CD4-positive, alpha-beta T cell treated with Interleukin-4 for 1 hour (primary cell): ENCODE measurements around the gene HIC1.

ENCODE experiments used
- DNase-seq, 2 donors: peaks; one replicate each; pipeline ENCODE4 v3.0.0-alpha.2; 2020 to 2022

The HIC1 gene

DNA sequence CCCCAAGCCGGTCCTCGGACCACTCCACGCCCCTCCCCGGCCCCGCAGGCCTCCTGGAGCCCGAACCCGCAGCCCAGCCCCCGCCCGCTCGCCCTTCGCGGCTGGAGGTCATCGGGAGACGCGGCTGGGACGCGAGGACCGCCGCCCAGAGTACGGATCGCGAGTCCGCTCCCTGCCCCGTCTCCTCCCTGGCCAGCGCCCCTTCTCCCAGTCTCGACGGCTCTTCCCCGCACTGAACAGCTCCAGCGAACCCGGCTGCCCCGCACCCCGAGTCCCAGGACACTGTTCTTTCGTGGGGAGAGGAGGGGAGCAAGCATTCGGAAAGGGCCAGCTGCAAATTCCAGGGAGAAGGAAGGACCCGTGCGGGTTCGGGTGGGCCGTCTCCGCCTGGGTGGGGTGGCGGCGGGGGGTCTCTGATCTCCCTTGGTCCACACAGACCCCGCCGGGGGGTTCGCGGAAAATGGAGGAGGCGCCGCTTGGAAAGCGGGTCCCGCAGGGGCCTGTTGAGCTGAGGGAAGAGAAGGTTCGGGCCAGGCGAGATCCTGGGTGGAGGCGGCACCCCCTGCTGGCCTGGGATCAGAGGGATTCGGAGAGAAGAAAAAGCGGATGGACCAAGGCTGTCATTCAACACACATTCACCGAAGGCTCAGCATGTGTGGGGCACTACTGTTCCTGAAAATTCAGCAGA is 29.1 kb upstream of the HIC1 start:
- DNase-seq: peak in 1 of 2 donors; percentile 23

DNA sequence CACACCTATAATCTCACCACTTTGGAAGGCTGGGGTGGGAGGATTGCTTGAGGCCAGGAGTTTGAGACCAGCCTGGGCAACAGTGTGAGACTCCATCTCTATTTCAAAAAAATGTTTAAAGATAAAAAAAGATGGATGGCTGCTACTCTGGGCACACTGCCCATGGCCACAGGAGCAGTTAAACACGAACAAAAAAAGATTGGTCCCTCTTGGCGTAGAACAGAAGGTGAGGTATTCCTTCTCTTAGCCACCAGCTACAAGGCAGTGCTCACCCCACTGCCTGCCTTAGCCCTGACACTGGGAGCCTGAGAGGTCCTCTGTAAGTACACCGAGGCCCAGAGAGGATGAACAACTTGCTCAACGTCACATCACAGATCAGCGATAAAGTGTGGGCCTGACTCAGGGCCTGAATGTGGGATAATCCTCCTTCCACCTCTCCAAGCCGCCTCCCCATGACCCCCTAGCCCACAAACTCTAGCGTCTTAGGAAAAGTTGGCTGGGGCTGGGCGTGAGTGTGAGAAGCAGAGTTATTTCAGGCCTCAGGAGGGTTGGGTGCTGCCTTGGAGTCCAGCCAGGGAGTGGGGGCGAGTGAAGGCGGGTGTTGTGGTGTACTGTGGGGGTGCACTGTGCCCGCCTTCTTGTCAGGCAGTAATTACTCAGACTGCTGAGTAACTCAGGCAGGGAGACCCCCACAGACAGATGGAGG is 27.2 kb upstream of the HIC1 start:
- no peak for DNase-seq

DNA sequence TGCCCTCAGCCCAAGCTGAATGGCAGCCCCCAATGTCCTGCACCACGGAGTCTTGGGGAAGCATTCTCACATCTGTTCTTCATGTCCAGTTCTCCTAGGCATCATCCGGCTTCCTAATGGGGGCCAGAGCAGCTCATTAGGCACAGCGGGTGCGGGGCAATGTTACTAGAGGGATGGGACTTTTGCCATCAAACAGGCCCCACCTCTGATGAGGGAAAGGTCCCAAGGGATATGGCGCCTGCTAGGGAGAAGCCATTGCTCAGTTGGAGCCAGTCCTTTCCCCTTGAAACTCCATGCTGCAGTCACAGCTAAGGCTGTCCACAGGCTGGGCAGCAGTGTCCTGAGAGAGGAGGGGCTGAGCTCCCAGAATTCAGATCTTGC is 26.7 kb upstream of the HIC1 start:
- DNase-seq: no peak

GRCh38 chr17:2028737-2029136 is 26.2 kb upstream of the HIC1 start:
- no peak for DNase-seq

DNA sequence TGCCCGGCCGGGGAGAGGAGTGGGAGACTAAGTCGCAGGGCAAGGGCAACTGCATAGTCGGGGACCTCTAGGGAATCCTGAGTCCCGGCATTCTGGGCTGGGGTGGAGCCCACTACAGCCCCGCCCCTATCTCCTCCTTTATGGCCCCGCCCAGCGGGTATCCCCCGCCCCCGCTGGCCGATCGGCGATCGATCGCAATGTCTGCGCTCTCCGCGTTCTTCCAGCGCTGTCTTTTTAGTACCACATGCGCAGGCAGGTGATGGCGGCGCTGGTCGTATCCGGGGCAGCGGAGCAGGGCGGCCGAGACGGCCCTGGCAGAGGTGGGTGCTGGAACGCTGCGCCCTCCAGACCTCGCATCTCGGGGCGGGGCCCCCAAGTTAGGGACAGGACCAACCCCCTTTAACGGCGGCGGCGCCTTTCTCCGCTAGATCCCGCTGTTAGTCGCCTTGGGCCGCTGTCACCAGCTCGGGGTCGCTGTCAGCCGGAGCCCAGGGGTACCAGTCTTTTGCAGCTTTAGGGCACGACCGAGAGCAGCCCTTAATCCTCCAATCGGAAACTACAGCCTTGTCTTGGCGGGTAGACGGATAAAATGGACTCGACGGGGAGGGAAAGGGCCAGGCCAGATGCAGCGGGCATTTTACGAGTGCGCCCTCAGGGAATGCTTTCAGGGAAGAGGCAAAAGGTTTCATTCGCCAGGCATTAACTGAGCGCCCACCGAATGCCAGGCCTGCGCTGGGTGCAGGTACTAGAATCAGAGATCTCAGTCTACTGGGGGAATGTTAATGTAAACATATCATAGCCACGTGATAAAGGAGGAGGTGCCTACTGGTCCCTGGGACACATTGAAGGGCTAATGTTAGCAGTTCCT is 24.8 kb upstream of the HIC1 start, which contains the start of gene DPH1:
DPH1 (plus strand) TSS at position 243 of the 868 bp plus-strand sequence; CDS start at position 260, 17 bp downstream.
- DNase-seq: peak; percentile 86 to 88

GRCh38 chr17:2030779-2031163 is 24.1 kb upstream of the HIC1 start:
- no peak for DNase-seq

DNA sequence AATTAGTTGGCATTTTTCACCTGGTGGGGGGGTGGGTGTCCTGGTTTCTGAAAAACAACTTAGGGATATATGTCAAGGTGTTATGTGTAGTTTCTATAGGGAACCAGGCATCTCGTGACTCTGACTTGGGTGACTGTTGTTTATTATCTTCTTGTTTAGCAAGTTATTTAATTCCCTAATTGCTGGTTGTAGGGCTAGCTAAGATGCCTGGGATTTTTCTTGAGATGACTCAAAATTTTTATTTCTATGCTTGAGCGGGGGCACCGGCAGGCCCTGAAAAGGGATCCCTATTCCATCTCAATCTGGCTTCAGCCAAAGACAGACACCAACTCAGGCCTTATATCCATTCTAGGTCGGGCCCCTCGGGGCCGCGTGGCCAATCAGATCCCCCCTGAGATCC is 21.8 kb upstream of the HIC1 start:
- no peak for DNase-seq

GRCh38 chr17:2034157-2034556 is 20.7 kb upstream of the HIC1 start:
- DNase-seq: no peak

DNA sequence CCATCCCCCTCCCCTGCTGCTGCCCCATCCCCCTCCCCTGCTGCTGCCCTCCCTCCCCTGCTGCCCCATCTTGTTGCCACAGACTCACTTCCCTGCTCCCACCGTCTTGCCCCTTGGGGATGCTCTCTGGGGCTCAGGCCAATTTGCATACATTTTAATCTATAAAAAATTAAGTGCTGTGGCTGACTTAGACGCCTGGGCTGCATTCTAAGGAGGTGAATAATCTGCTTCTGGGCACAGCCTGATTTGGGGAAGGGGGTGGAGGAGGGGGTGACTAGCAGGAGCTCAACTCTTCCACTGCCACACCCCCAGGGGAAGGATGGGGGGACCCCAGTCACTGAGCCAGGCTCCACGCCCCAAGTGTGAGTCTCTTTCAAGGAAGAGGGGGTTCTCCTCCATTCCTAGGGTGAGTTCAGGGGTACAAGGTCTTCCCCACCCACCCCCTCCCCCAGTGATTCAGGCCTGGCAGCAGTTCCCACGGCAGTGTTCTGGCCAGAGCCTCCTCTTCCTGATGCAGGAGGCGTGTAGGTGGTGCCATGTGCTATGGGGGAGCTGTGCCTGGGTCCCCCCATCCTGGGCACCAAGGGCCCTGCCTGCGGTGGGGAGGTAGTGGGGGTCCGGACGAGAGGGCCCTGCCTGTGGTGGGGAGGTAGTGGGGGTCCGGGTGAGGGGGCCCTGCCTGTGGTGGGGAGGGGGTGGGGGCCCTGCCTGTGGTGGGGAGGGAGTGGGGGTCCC is 19.9 kb upstream of the HIC1 start:
- no peak for DNase-seq

DNA sequence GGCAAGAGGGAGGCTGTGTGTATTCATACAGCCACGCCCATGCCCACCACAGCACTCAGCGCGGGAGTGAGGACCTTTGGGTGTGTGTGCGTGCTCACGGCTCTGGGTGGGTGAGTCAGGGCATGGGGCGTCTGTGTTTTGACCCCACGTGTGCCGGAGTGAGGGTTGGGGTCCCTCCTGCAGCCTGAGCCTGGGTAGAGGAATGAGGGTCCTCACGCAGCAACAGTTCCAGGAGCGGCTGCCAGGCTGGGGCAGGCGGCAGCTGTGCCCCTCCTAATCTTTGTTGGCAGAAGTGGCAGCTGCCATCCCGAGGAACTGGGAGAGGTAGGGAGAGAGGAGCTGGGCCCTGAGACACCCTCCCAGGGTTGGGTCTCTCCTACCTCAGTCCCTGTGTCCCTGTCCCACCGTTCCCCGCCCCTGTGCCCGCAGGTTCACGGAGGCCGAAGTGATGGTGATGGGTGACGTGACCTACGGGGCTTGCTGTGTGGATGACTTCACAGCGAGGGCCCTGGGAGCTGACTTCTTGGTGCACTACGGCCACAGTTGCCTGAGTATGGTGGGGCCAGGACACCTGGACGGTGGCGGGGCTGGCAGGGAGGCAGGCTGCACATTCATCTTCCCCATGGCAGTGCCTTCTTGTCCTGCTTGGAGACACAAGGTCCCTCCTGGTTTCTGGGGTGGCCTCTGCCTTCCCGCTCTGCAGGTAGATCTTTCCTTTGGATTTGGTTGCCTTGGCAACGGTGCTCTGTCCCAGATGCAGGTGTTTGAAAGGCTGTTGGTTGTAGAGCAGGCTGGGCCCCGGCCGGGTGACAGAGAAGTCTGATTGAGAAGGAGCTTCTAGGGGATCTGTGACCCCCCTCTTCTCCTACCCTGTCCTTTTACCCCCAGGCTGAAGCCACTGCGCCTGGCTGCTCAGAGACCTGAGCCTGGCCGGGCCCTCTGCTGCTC is 19.1 kb upstream of the HIC1 start:
- no peak for DNase-seq

DNA sequence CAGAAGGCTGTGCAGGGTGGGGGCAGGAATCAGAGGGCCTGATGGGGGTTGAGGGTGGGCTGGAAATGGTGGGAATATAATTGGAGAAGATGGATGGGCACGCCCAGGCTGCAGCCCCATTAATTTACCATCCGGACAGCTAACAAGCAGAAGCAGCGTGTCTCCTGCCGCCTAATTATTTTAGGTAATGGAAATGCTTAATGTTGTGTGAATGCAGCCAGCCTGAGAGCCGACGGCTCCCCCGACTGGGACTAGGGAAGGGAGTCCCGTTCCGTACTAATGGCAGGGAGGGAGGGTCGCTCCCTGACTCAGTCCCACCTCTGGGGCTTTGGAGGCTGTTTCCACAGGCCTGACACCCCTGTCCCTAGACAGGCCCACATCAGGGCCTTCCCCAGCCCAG is 17.7 kb upstream of the HIC1 start:
- no peak for DNase-seq

DNA sequence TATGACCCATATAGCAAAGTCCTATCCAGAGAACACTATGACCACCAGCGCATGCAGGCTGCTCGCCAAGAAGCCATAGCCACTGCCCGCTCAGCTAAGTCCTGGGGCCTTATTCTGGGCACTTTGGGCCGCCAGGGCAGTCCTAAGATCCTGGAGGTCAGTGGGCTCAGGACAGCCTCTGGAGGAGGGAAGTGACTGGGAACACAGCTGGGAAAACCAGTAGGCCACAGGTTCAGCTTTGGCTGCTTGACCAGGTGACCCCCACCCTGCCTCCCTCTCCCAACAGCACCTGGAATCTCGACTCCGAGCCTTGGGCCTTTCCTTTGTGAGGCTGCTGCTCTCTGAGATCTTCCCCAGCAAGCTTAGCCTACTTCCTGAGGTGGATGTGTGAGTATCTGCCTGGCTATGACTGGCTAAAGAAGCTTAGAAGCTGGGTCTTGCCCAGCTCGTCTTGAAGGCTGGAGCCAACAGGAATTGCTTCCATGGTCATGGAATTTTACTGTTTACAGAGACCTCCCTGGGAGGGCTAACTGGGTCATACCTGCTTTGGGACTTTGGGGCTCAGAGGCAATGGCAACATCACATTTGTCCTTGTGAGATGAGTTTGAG is 14.6 kb upstream of the HIC1 start:
- DNase-seq: no peak

- no peak for DNase-seq
Measured at GRCh38 chr17:2040942-2041560, 13.9 kb upstream of the HIC1 start.

DNA sequence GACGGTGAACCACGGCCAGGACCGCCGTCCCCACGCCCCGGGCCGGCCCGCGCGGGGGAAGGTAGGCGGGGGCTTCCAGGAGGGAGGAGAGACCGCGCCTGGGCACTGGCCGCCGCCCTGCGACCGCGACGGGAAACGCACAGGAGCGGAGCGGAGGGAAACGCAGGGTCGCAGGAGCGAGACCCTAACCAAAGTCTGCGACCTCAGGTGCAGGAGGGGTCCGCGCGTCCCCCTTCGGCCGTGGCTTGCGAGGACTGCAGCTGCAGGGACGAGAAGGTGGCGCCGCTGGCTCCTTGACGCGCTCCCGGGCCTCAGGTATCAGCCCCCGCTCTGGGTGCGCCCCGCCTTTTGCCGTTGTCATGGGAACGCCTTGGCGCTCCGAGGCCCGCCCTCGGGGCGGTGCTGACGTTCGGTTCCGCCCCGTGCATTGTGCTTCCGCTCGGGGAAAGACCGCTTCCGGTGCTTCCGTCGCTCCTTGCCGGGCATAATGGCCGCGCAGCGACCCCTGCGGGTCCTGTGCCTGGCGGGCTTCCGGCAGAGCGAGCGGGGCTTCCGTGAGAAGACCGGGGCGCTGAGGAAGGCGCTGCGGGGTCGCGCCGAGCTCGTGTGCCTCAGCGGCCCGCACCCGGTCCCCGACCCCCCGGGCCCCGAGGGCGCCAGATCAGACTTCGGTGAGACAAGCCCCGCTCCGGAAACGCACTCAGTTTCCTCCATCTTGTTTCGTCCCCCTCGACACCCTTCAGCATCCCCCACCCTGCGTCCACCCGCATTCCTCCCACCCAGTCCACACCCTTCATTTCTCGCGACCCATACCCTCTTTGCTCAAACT is 13.1 kb upstream of the HIC1 start, which contains the start of gene OVCA2:
OVCA2 (plus strand) TSS at position 462 of the 829 bp plus-strand sequence; CDS start at position 488, 26 bp downstream.
- peak; percentile 96 to 97 for DNase-seq

DNA sequence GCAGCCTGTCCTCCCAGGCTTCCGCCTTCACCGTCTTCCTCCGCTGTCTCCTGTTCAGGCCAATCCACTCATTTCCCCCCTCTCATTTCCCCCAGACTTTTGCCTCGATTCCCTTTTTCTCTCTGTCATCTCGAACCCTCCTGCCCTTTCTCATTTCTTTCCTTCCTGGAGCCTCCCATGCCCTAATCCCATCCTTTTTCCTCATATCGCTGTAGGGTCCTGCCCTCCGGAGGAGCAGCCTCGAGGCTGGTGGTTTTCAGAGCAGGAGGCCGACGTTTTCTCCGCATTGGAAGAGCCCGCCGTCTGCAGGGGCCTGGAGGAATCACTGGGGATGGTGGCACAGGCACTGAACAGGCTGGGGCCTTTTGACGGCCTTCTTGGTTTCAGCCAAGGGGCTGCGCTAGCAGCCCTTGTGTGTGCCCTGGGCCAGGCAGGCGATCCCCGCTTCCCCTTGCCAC is 12.5 kb upstream of the HIC1 start:
- DNase-seq: no peak

- no peak for DNase-seq
Measured at GRCh38 chr17:2042933-2043332, 12.0 kb upstream of the HIC1 start.

DNA sequence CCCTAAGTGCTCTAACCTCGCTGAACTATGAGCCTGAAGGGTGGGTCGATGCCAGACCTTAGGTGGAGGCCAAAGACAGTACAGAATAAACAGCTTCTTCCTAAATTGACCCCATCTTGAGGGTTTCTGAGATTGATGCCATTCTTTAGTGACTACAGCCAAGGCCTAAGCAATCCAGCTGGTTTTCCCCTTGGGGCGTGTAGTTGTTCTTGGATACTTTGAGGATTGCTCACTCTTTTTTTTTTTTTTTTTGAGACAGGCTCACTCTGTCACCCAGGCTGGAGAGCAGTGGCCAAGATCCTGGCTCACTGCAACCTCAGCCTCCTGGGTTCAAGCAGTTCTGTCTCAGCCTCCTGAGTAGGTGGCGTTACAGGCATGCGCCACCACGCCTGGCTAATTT is 11.1 kb upstream of the HIC1 start:
- DNase-seq: no peak

- DNase-seq: no peak
Measured at GRCh38 chr17:2044263-2044894, 10.5 kb upstream of the HIC1 start.

- no peak for DNase-seq
Measured at GRCh38 chr17:2047590-2047989, 7.3 kb upstream of the HIC1 start.
